Tibial nerve (tissue), 4 donors: ENCODE results near the gene CCNQ. TPM values are rescaled to one million over a fixed set of nuclear protein-coding genes. Genes with fewer than 3 reads are reported as not detected.

Experiments used
- DNase-seq, 2 donors: peaks; one replicate each; pipeline ENCODE4 v3.0.0-alpha.2; 2019; ENCODE audit warnings: low spot score in 2 of 2
- H3K27ac ChIP-seq, 4 donors: fragments of 200-600 bp; sonication (generic) in 3 of 4; one replicate each; pipeline ENCODE4 v1.5.1; 2017 to 2019; ENCODE audit warnings: mild to moderate bottlenecking in 1 of 4
- H3K27me3 ChIP-seq, 2 donors: fragments of 200-600 bp; sonication (generic) in 1 of 2; one replicate each; pipeline versions ENCODE4 v1.5.1 to v1.6.0; 2017 to 2019
- H3K36me3 ChIP-seq, 3 donors: fragments of 200-600 bp; sonication (generic); one replicate each; pipeline ENCODE4 v1.5.1; 2018 to 2019
- H3K4me1 ChIP-seq, 4 donors: fragments of 200-600 bp; sonication (generic) in 3 of 4; one replicate each; pipeline ENCODE4 v1.5.1; 2017 to 2019
- H3K4me3 ChIP-seq, 4 donors: fragments of 200-600 bp; sonication (generic) in 3 of 4; one replicate each; pipeline ENCODE4 v1.5.1; 2017 to 2019; ENCODE audit warnings: mild to moderate bottlenecking in 1 of 4, moderate library complexity in 1 of 4
- H3K9me3 ChIP-seq, 4 donors: fragments of 200-600 bp; sonication (generic) in 3 of 4; one replicate each; pipeline ENCODE4 v1.5.1; 2017 to 2019
- EP300 ChIP-seq, 2 donors: sonication (generic); formaldehyde crosslinking; IDR thresholded peaks; one replicate each; pipeline ENCODE4 v1.6.1; 2017; ENCODE audit warnings: antibody characterized with exemption in 2 of 2, mild to moderate bottlenecking in 1 of 2
- POLR2A ChIP-seq, 2 donors: fragments of 450-650 bp; IDR thresholded peaks; one replicate each; pipeline ENCODE4 v1.6.1; 2017; ENCODE audit warnings: antibody characterized with exemption in 2 of 2, mild to moderate bottlenecking in 2 of 2, moderate library complexity in 2 of 2
- WGBS, 2 donors: methylation state at CpG; one replicate each; pipeline ENCODE4 v1.1.5; 2018; 5-methylcytosine and 5-hydroxymethylcytosine counted together
- total RNA-seq, 4 donors: library from RNA; depleted of rRNA; stranded (reverse); fragments of >200 nt; gene quantifications; one replicate each; pipeline ENCODE4 v1.1.0, GENCODE V29; 2016
- TF ChIP-seq, protein P1 (sequence below), 5 experiments: fragments of 200-600 bp in 3 of 5; fragments of 450-650 bp in 2 of 5; sonication (generic) in 3 of 5; IDR thresholded peaks; one replicate each; pipeline ENCODE4 v1.5.1; 2016 to 2019; ENCODE audit warnings: antibody characterized with exemption in 5 of 5, mild to moderate bottlenecking in 3 of 5, moderate library complexity in 2 of 5

The CCNQ gene
- total RNA-seq, 4 donors from 2014 or later = 26.4 to 36.9 (median 32.2) TPM

DNA sequence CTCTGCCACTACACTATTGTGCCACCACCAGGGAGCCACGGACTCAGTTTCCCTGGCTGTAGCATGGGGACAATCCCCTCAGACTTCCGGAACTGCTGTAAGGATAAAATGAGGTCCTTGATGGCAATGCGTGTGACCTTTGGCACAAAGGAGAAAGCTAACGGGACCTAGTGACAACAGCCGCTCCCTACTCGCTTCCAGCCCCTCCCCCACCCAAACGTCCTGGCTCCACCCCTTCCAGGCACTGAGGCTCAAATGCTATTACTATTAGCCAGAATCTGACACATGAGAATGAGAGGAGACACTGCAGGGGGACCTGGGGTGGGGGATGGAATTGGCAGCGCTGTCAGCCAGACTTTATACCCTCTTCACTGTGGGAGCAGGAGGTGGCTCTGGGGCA is 42.7 kb upstream of the CCNQ start:
- no peak for DNase-seq
- WGBS, 2 donors = 25 to 43% methylated on average over 1 to 6 of the region's 8 CpGs
- H3K27ac ChIP-seq = no peak overlapping the region
- peaks cover 0 to 26% (median 8%) of the 10 kb centered on the region in 4 donors for H3K4me1 ChIP-seq
- H3K27me3 ChIP-seq = peaks cover 0 to 70% of the 10 kb centered on the region in 2 donors
- TF ChIP-seq, protein P1, sequence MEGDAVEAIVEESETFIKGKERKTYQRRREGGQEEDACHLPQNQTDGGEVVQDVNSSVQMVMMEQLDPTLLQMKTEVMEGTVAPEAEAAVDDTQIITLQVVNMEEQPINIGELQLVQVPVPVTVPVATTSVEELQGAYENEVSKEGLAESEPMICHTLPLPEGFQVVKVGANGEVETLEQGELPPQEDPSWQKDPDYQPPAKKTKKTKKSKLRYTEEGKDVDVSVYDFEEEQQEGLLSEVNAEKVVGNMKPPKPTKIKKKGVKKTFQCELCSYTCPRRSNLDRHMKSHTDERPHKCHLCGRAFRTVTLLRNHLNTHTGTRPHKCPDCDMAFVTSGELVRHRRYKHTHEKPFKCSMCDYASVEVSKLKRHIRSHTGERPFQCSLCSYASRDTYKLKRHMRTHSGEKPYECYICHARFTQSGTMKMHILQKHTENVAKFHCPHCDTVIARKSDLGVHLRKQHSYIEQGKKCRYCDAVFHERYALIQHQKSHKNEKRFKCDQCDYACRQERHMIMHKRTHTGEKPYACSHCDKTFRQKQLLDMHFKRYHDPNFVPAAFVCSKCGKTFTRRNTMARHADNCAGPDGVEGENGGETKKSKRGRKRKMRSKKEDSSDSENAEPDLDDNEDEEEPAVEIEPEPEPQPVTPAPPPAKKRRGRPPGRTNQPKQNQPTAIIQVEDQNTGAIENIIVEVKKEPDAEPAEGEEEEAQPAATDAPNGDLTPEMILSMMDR (IDR thresholded peaks at IDR 0.05) = no peak
- TF ChIP-seq POLR2A (IDR thresholded peaks at IDR 0.05) (no peak), EP300 (IDR thresholded peaks at IDR 0.05) (no peak)
- no peaks in the 10 kb centered on the region for H3K36me3 ChIP-seq
- no peaks in the 10 kb centered on the region for H3K9me3 ChIP-seq
- H3K4me3 ChIP-seq = no peak overlapping the region

DNA sequence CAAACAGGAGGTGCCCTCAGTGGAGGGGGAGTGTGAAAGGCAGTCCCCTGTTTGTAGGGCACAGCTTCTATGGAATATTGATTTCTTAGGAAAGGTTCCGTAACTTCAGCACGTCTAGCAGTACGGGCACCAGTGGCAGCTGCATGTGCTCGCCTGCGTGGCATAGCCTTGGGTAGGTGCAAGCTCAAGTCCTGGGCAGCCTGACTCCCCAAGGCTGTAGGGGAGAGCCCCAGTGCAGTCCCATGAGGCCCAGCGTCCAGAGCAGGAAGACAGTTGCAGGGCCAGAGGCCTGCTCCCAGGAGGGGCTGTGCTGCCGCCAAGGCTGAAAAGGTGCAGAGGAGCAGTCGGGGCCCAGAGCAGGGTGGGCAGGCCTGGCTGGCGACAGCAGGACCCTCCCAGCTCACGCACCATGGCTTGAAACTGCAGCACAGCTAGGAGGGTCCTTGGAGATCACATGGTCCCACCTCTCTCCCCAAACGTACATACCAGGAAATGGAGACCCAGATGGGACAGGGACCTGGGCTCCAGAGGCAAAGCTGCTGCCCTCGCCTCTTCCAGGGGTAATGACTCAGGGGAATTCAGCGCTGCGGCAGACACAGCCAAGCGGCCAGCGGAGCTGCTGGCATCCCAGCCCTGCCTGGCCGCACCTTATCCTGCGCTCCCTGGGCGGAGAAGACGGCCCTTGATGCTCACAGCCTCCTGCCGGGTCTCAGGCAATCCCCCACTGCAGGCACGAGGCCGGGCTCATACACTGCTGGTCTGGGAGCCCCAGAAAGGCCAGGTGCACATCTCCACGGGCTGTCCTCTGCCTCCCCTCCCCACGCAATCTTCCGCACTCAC is 42.0 kb upstream of the CCNQ start:
- Histone ChIP-seq H3K27me3 (peaks cover 0 to 63% of the 10 kb centered on the region in 2 donors), H3K4me3 (no peak overlapping the region), H3K9me3 (no peaks in the 10 kb centered on the region), H3K27ac (no peak overlapping the region), H3K36me3 (no peaks in the 10 kb centered on the region), H3K4me1 (peaks cover 0 to 26% (median 8%) of the 10 kb centered on the region in 4 donors)
- TF ChIP-seq POLR2A (IDR thresholded peaks at IDR 0.05) (no peak), EP300 (IDR thresholded peaks at IDR 0.05) (no peak)
- TF ChIP-seq, protein P1 (IDR thresholded peaks at IDR 0.05) = no peak
- no peak for DNase-seq
- WGBS, 2 donors = 35 to 67% methylated on average over 7 to 15 of the region's 26 CpGs

DNA sequence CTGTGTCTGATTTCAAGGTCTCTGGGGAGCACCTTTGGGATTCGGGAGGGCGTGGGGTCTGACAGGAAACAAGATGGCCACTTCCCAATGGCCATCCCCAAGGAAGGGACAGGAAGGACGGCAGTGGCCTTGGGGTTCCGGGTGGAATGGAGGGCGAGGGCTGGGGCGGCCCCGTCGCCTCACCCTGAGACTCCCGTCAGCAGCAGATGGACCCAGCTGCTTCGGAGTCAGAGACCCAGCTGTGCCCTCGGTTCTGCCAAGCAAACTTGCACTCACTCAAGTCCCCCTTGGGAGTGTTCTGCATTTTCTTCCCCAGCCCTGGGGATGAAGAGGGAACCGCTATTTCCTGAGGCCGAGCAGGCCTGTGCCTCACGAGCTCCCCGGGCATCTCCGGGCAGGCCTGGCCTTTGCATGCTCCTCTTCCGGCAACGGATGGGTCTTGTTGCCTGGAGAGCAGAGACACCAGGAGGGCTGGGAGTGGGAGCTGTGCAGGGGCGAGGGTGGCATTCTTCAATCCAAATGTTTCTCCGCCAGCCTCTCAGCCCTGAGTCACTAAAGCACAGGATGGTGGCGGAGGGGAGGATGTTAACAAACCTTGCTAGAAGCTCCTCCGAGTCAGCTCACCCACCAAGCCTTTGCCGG is 41.2 kb upstream of the CCNQ start:
- H3K27me3 ChIP-seq = peaks cover 0 to 55% of the 10 kb centered on the region in 2 donors
- H3K9me3 ChIP-seq = no peaks in the 10 kb centered on the region
- no peaks in the 10 kb centered on the region for H3K36me3 ChIP-seq
- 72 to 85% methylated on average over 15 to 23 of the region's 23 CpGs for WGBS, 2 donors
- no peak overlapping the region for H3K27ac ChIP-seq
- no peak overlapping the region for H3K4me3 ChIP-seq
- peaks cover 0 to 26% (median 8%) of the 10 kb centered on the region in 4 donors for H3K4me1 ChIP-seq
- no peak for DNase-seq
- TF ChIP-seq, protein P1 (IDR thresholded peaks at IDR 0.05) = no peak
- TF ChIP-seq EP300 (IDR thresholded peaks at IDR 0.05) (no peak), POLR2A (IDR thresholded peaks at IDR 0.05) (no peak)

DNA sequence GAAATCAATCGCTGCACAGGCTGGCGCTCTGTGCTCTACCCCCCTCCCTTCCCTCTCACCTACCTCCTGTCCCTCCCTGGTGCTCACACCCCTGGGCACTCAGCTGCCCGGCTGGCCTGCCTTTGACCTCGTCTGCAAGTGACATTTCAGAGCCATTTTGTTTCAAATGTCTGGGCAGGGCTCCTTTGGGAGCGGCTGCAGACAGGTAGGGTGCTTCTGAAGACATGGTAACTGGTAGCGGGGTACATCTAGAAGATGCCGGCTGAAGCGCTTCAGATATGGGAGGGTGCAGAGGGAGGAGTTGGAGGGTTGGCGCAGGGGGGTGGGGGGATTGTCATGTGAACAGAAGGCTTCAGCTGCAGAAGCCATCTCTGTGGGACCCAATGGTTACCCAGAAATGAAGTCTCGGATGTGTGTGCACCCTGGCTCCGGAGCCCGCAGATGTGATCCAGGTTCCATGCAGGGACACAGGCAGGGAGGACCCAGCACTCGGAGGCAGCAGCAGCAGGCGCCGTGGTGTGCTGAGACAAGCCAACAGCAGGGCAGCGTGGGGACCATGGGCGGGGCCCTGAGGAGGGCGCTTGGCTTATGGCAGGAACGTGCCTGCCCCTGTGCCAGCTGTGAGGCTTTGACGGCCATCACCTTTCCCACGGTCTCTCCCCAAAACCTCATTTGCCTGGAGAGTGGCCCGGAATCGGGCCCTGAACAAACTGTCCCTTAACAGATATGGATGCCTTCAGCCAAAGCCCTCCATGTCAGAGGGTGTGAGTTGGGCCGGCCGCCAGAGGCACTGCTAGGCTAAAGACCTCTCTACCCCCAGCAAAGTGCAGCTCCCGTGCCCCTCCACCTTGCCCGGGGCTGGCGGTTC is 40.5 kb upstream of the CCNQ start:
- peaks cover 0 to 48% of the 10 kb centered on the region in 2 donors for H3K27me3 ChIP-seq
- H3K4me1 ChIP-seq = peaks cover 0 to 22% (median 8%) of the 10 kb centered on the region in 4 donors
- WGBS, 2 donors = 64 to 81% methylated on average over 11 to 28 of the region's 28 CpGs
- H3K36me3 ChIP-seq = no peaks in the 10 kb centered on the region
- H3K27ac ChIP-seq = no peak overlapping the region
- DNase-seq = no peak
- H3K9me3 ChIP-seq = no peaks in the 10 kb centered on the region
- TF ChIP-seq POLR2A (IDR thresholded peaks at IDR 0.05) = no peak
- TF ChIP-seq, protein P1 (IDR thresholded peaks at IDR 0.05) = no peak
- no peak for TF ChIP-seq EP300 (IDR thresholded peaks at IDR 0.05)
- H3K4me3 ChIP-seq = no peak overlapping the region
